HuH-7 (cell line): ENCODE data around the gene MIB1.
"Not testable (repeated sequence)": the region's sequence is repeated elsewhere in the genome, so short reads cannot be mapped to it uniquely, and the experiment has no call there.

ENCODE experiments used
- DNase-seq: peaks from one replicate; pipeline ENCODE4 v3.0.0; 2011; ENCODE audit warnings: low spot score

The MIB1 gene

GRCh38 chr18:21743166-21743832 lies 2.7 kb downstream of the MIB1 start:
- DNase-seq, result no peak

GRCh38 chr18:21745231-21745630 lies 4.6 kb downstream of the MIB1 start:
- no peak for DNase-seq

GRCh38 chr18:21747268-21747667 lies 6.7 kb downstream of the MIB1 start:
- no peak for DNase-seq

- no peak for DNase-seq
These were observed 7.4 kb downstream of the MIB1 start for GRCh38 chr18:21747764-21748693.

- no peak for DNase-seq
These were observed 17.2 kb downstream of the MIB1 start for GRCh38 chr18:21757833-21758232.

GRCh38 chr18:21759836-21760235 lies 19.2 kb downstream of the MIB1 start:
- DNase-seq, result no peak

- no peak for DNase-seq
These were observed 19.7 kb downstream of the MIB1 start for GRCh38 chr18:21760321-21760720.

GRCh38 chr18:21761471-21762115 lies 21.0 kb downstream of the MIB1 start:
- DNase-seq, result no peak

GRCh38 chr18:21762181-21762772 lies 21.7 kb downstream of the MIB1 start:
- no peak for DNase-seq

- no peak for DNase-seq
These were observed 23.5 kb downstream of the MIB1 start for GRCh38 chr18:21763846-21764646.

GRCh38 chr18:21769206-21769605 lies 28.6 kb downstream of the MIB1 start:
- no peak for DNase-seq

- no peak for DNase-seq
These were observed 34.1 kb downstream of the MIB1 start for GRCh38 chr18:21774722-21775121.

GRCh38 chr18:21777814-21778213 lies 37.2 kb downstream of the MIB1 start:
- DNase-seq, result no peak

- no peak for DNase-seq
These were observed 45.9 kb downstream of the MIB1 start for GRCh38 chr18:21786526-21786925.

- DNase-seq, result not testable (repeated sequence)
These were observed 55.5 kb downstream of the MIB1 start for GRCh38 chr18:21796089-21796488.

GRCh38 chr18:21798126-21798525 lies 57.5 kb downstream of the MIB1 start:
- no peak for DNase-seq

GRCh38 chr18:21799721-21800120 lies 59.1 kb downstream of the MIB1 start:
- no peak for DNase-seq

GRCh38 chr18:21803495-21803894 lies 62.9 kb downstream of the MIB1 start:
- no peak for DNase-seq

- no peak for DNase-seq
These were observed 65.3 kb downstream of the MIB1 start for GRCh38 chr18:21805771-21806366.

- DNase-seq, result no peak
These were observed 67.6 kb downstream of the MIB1 start for GRCh38 chr18:21808185-21808584.

GRCh38 chr18:21809725-21810124 lies 69.1 kb downstream of the MIB1 start:
- no peak for DNase-seq
